Effector memory CD8-positive, alpha-beta T cell (primary cell): ENCODE results near the gene DHFR.

ENCODE experiments used
- ATAC-seq: fragments of 150-1000 bp; cut with Tn5 transposase; replicated peaks from 2 replicates; pipeline ENCODE4 v1.10.0; 2021; ENCODE audit warnings: mild to moderate bottlenecking, moderate library complexity
- DNase-seq, 3 experiments: peaks; one replicate each; pipeline ENCODE4 v3.0.0; 2021
- H3K27ac Mint-ChIP-seq, 2 donors: one replicate each; pipeline ENCODE4 v1.8.0; 2022; ENCODE audit warnings: mild to moderate bottlenecking in 2 of 2, mixed read lengths in 2 of 2, moderate library complexity in 2 of 2
- H3K27me3 Mint-ChIP-seq, 2 donors: one replicate each; pipeline ENCODE4 v1.8.0; 2022; ENCODE audit warnings: mixed read lengths in 2 of 2
- H3K36me3 Mint-ChIP-seq: one replicate; pipeline ENCODE4 v1.8.0; 2022; ENCODE audit warnings: mild to moderate bottlenecking, moderate library complexity, mixed read lengths; ENCODE audit not compliant: insufficient read depth
- H3K4me1 Mint-ChIP-seq, 2 donors: one replicate each; pipeline ENCODE4 v1.8.0; 2022; ENCODE audit warnings: low read depth in 2 of 2, mixed read lengths in 2 of 2
- H3K4me3 Mint-ChIP-seq, 2 donors: one replicate each; pipeline ENCODE4 v1.8.0; 2022; ENCODE audit warnings: mild to moderate bottlenecking in 2 of 2, mixed read lengths in 2 of 2, moderate library complexity in 2 of 2
- H3K9me3 Mint-ChIP-seq, 2 donors: one replicate each; pipeline ENCODE4 v1.8.0; 2022; ENCODE audit warnings: mixed read lengths in 2 of 2

The DHFR gene

DNA sequence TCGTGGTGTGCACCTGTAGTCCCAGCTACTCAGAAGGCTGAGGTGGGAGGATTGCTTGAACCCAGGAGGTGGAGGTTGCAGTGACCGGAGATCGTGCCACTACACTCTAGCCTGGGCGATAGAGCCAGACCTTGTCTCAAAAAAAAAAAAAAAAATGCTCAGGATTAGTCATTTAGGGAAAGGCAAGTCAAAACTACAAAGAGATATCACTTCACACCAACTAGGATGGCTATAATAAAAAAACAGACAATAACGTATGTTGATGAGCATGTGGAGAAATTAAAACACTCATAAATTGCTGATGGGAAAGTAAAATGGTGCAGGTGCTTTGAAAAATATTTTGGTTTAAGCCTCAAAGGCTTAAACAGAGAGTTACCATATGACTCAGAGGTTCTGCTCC lies 78.4 kb downstream of the DHFR start:
- ATAC-seq (no peak), DNase-seq (no peak)
- peaks cover 34 to 41% of the 10 kb centered on the region in 2 donors for H3K27me3 Mint-ChIP-seq

More for the DNA sequence above, 78.4 kb downstream of the DHFR start:
- no peak overlapping the region for H3K4me3 Mint-ChIP-seq
- no peaks in the 10 kb centered on the region for H3K9me3 Mint-ChIP-seq
- H3K36me3 Mint-ChIP-seq: no peaks in the 10 kb centered on the region
- no peak overlapping the region for H3K27ac Mint-ChIP-seq
- no peaks in the 10 kb centered on the region for H3K4me1 Mint-ChIP-seq
